Measurements from ENCODE around the gene DDX10.

DNA sequence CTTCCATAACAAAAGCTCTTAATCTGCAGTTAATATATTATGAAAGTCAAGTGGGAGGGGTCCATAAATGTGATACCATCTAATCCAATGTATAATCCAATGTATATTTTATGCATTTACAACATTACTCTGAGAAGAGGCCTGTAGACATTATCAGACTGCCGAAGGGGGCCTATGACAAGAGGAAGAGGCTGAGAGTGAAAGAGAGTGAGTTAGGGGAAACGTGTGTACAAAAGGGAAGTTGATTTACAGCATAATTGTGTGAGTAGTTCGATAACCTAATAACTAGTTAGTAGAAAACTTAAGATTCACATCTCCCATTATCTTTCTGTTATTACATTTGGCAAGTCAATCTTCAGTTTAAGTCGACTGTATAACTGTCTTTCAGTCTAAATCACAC lies 86.6 kb downstream of the DDX10 start:
- TF ChIP-seq CTCF (IDR thresholded peaks at IDR 0.05) (no peak), CHD2 (IDR thresholded peaks at IDR 0.05; ENCODE audit: low read length, partially characterized antibody) (no peak), RCOR1 (IDR thresholded peaks at IDR 0.05; ENCODE audit: low read length) (no peak), FOSL2 (IDR thresholded peaks at IDR 0.05; ENCODE audit: borderline replicate concordance, low read depth) (no peak), EP300 (IDR thresholded peaks at IDR 0.05; ENCODE audit: borderline replicate concordance in 1 of 2, low read depth in 1 of 2, low read length in 1 of 2) (no peak), USF2 (IDR thresholded peaks at IDR 0.05; ENCODE audit: borderline replicate concordance, low read depth, low read length) (no peak), YY1 (IDR thresholded peaks at IDR 0.05; ENCODE audit: low read depth) (no peak), JUND (IDR thresholded peaks at IDR 0.05) (no peak), MXI1 (IDR thresholded peaks at IDR 0.05; ENCODE audit: low read depth, low read length) (no peak), NFIC (IDR thresholded peaks at IDR 0.05; ENCODE audit: borderline replicate concordance) (no peak)
- TF ChIP-seq, protein P1, sequence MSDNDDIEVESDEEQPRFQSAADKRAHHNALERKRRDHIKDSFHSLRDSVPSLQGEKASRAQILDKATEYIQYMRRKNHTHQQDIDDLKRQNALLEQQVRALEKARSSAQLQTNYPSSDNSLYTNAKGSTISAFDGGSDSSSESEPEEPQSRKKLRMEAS (IDR thresholded peaks at IDR 0.05; ENCODE audit: low read depth): no peak

Measured in SK-N-SH (cell line).